ENCODE data around the gene DNLZ. TPM values are rescaled to one million over a fixed set of nuclear protein-coding genes. Genes with fewer than 3 reads are reported as not detected.
"Not testable (repeated sequence)": the region's sequence is repeated elsewhere in the genome, so short reads cannot be mapped to it uniquely, and the experiment has no call there.

DNLZ gene
- polyA plus RNA-seq, 1 donor = 7.4 TPM

GRCh38 chr9:136359774-136360718 is 3.5 kb downstream of the DNLZ start:
- DNase-seq (ENCODE audit: low read depth) = no peak

DNA sequence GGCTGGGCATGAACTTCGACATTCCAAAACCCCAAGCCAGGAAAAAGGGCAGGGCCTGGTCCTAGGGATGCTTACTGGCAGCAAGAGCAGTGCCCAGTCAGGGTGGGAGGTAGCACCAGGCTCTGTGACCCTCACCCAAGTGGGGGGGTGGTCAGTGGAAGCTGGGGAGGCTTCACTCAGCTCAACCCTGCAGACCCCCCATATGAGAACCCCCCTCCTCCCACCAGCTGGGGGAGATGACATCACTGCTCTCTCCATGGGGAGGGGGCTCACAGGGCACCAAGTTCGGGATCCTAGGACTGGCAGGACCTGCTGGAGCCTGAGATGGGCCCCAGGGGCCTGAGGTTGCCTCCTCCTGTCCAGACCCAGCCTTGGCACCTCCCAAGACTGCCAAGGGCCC is 4.7 kb downstream of the DNLZ start:
- no peak for DNase-seq (ENCODE audit: low read depth)

- DNase-seq (ENCODE audit: low read depth) = no peak
Measured at GRCh38 chr9:136358016-136358415, 5.5 kb downstream of the DNLZ start.

GRCh38 chr9:136357202-136357725 is 6.3 kb downstream of the DNLZ start:
- DNase-seq (ENCODE audit: low read depth) = no peak

GRCh38 chr9:136355616-136356557 is 7.7 kb downstream of the DNLZ start:
- no peak for DNase-seq (ENCODE audit: low read depth)

DNA sequence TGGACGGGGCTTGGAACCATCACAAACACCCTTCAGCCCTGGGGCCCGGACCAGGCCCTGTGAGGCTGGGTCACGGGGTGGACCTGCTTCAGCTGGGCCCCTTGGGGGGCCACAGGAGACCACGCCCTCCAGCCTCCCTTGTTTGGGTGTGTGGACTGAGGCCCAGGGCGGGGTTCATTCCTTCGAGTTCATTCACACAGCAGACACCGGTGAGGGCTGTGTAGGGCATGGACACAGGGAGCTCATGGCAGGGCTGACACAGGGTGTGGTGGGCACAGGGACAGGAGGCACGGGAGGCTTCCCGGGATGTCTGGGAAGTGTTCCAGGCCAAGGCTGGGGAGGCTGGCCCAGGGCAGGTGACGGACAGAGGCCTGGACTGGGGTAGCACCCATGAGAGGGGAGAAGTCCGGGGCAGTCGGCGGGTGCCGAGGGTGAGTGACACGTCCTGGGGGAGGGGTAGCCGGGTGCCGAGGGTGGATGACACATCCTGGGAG is 8.9 kb downstream of the DNLZ start:
- no peak for DNase-seq (ENCODE audit: low read depth)

DNA sequence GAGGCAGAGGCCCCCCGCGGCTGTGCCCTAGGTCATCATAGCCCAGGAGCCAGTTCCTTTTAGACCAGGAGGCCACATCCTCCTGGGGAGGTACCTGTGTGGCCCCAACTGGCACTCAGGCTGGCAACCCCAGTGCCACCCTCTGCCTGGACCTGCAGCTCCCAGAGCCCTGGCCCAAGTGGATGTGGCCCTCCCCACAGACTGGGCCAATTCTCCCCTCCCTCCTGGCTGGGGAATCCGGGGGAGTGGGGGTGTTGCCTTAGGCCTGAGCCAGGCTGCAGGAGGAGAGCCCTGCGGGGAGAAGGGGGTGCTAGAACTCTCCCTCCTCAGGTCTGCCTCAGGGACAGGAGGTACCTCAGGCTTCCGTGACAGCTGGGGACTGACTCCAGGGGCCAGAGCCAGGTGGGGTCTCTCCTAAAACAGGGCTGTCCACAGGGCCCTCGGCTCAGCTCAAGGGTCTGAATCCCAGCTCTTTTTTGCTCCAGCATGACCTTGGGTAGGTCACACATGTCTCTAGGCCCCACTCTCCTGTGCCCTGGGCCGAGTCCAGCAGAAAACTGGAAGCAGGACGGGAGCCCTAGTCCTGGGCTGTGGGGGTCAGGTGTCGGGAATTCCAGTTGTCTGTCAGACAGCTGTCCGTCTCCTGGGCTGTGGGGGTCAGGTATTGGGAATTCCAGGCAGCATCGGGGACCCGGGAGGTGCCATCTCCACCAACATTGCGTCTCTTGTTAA is 9.6 kb downstream of the DNLZ start:
- DNase-seq (ENCODE audit: low read depth) = no peak

GRCh38 chr9:136353088-136353487 is 10.5 kb downstream of the DNLZ start:
- DNase-seq (ENCODE audit: low read depth) = no peak

DNA sequence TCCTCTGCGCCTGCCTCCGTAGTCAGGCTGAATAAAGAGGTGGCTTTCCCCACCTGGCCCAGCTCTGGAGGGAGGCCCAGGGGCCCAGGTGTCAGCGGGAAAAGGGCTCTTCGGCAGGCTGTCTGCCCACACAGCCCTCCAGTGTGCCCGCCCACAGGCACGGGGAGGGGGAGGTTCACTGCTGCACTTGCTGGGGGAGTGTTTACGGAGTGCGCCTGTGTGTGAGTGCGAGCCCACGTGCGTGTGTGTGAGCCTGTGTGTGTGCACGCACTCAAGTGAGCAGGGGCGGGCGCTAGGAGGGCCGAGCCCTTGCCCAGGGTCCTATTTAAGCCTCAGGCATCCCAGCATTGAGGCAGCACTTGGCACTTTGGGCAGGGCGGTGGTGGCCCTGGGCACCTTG is 10.9 kb downstream of the DNLZ start:
- no peak for DNase-seq (ENCODE audit: low read depth)

DNA sequence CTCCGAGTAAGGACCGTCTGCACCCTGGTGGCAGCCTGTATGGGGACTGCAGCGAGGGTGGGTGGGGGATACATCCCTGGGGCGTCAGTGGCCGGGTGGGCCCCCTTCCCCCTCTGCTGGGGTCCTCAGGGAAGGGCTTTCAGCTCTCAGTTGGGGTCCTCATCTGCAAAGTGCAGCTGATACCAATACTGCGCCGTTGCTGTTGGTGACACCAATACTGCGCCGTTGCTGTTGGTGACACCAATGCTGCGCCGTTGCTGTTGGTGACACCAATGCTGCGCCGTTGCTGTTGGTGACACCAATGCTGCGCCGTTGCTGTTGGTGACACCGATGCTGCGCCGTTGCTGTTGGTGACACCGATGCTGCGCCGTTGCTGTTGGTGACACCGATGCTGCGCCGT is 11.7 kb downstream of the DNLZ start:
- DNase-seq (ENCODE audit: low read depth) = not testable (repeated sequence)

DNA sequence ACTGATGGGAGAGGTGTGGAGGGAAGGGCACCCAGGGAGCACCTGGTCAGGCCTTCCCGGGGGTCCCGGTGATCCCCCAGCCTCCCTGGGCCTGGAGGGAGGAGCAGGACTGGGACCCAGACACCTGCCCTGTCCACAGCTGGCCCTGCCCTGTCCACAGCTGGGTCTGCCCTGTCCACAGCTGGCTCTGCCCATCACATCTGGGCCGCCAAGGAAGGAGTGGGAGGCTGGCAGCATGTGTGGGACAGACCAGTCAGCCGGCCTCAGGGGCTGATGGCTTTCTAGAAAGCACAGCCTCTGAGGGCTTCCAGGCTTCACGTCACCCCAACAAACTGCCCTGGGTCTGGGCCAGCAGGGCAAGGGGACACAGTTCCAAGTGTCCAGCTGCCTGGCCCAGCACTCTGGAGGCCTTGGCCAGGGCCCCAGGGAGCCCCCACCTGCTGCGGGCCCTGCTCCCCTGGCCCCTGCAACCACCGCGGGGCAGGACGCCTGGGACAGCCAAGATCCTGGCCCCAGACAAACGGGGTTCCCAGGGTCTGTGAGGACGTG is 12.2 kb downstream of the DNLZ start:
- no peak for DNase-seq (ENCODE audit: low read depth)

- DNase-seq (ENCODE audit: low read depth) = no peak
Measured at GRCh38 chr9:136349546-136349945, 14.0 kb downstream of the DNLZ start.

GRCh38 chr9:136348691-136349090 is 14.9 kb downstream of the DNLZ start:
- DNase-seq (ENCODE audit: low read depth) = no peak

- no peak for DNase-seq (ENCODE audit: low read depth)
Measured at GRCh38 chr9:136347472-136348256, 15.9 kb downstream of the DNLZ start.

DNA sequence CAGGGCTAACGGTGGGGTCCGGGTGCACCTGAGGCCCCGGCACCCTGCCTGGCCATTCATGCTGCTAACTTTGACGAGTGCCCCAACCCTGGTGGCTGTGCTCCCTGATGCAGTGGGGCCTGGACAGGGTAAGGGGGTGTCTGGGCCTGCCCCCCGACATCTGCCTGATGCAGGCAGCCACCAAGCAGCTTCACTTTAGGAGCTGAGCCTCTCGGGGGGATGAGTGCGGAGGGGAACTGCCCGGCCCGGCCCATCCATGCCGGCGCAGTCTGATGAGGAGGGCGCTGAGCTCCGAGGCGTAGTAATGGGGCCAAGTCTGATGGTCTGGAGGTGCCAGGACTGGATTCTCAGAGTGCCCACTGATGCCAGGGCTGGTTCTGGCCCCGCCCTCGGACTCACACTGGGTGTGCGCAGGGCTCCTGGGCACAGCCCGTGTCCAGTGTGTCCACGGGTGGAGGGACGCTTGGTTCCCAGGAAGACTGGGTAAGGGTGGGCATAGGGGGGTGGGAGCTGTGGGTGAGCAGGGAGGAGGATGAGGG is 16.5 kb downstream of the DNLZ start:
- no peak for DNase-seq (ENCODE audit: low read depth)

DNA sequence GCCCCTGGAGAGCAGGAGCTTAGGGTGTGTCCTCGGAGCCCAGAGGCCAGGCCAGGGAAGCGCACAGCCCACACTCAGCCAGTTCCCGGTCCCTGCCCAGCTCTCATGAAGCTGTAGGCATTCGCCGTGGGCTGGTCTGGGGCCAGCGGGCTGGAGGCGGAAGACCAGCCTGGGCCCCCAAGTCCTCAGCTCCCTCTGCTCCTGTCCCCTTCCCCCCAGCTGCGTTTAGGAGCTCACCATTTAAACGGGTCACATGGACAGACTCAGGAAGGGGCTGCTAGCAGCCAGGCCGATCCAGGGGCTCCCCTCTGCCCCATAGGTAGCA is 17.4 kb downstream of the DNLZ start:
- no peak for DNase-seq (ENCODE audit: low read depth)

DNA sequence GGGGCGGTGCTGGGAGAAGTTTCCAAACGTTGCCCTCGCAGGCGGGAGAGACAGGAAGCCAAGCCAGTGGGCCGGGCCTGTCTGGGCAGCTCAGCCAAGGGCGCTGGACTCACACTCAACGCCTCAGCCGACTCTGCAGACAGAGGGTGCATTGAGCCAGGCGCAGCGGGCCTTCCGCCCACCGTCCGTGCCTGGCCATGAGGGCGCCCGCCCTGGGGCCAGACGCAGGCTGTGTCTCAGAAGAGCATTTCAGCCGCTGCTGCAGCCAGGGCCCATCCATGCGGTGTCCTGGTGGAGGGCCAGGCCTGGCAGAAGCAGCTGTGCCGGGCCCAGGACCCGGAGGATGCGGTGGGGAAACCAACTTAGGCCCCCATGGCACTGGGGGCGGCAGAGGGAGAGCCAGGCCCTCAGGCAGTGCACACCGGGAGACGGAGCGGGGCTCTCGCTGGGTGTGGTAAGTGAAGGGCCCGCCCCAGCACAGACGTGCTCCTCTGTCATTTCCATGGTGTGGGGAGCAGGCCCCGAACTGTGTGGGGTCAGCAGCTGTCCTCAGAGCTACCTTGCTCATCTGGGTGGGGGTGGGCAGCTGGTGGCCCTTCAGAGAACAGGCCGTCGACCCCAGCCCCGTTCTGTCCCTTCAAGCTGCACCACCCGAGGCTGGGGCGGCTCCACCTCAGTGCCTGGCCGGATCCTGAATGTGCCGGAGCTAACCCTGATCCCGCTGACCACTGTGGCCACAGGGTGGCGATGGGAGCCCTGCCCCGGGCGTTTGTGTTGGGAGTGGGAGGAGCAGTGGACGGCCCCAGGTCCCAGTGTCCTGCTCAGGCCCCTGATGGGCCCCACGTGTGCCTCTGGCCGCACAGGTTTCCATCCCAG is 18.0 kb downstream of the DNLZ start:
- no peak for DNase-seq (ENCODE audit: low read depth)

DNA sequence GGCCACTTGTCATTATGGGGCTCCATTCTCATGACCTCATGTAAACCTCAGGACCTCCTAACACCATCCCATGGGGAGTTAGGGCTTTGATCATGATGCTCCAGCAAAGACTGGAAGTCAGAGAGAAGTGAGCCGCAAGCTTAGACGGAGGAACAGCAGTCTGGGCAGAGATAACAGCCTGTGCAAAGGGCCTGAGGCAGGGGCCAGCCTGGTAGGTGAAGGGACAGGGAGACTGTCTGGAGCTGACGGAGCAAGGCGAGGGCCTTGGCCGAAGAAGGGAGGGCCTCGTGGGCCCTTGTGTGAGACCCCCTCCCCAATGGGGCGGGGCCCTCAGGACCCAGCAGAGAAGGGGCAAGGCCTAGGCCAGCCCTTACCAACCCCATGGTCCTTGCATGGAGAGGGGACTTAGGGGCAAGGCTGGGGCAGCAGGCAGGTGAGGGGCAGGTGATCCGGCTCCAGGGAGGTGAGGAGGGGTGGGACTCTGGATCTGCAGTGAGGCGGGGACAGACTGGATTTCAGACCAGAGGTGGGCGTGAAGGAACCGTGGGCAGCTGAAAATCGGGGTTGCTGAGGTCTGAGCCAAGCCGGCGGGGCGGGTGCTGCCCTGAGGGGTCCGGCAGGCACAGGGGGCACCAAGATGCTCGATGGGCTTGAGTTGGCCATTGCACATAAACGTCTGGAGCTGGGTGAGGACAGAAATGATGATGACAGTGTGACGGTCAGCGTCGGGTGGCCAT is 18.8 kb downstream of the DNLZ start:
- no peak for DNase-seq (ENCODE audit: low read depth)
